Fibroblast of pulmonary artery (primary cell): ENCODE data around the gene DNAH1.
A peak's percentile ranks its signal among the peaks of the same experiment; 100 is the strongest.

Source experiments
- DNase-seq: peaks from one replicate; pipeline ENCODE4 v3.0.0-alpha.2; 2010; ENCODE audit warnings: low read depth
- H3K4me3 ChIP-seq: replicated peaks from 2 replicates; pipeline ENCODE4 v1.5.1; 2011; ENCODE audit warnings: low read depth, mild to moderate bottlenecking, control low read depth, low read length, moderate library complexity
- TF ChIP-seq, protein P1 (sequence below): IDR thresholded peaks from 2 replicates; pipeline ENCODE4 v1.5.1; 2011; ENCODE audit warnings: mild to moderate bottlenecking, control low read depth, low read length, inconsistent platforms; ENCODE audit errors: missing control alignments

DNAH1 gene

GRCh38 chr3:52367891-52368880 lies 52.1 kb downstream of the DNAH1 start:
- DNase-seq, result peak; percentile 21
- H3K4me3 ChIP-seq, result no peak overlapping the region
- TF ChIP-seq, protein P1, sequence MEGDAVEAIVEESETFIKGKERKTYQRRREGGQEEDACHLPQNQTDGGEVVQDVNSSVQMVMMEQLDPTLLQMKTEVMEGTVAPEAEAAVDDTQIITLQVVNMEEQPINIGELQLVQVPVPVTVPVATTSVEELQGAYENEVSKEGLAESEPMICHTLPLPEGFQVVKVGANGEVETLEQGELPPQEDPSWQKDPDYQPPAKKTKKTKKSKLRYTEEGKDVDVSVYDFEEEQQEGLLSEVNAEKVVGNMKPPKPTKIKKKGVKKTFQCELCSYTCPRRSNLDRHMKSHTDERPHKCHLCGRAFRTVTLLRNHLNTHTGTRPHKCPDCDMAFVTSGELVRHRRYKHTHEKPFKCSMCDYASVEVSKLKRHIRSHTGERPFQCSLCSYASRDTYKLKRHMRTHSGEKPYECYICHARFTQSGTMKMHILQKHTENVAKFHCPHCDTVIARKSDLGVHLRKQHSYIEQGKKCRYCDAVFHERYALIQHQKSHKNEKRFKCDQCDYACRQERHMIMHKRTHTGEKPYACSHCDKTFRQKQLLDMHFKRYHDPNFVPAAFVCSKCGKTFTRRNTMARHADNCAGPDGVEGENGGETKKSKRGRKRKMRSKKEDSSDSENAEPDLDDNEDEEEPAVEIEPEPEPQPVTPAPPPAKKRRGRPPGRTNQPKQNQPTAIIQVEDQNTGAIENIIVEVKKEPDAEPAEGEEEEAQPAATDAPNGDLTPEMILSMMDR, result no peak

DNA sequence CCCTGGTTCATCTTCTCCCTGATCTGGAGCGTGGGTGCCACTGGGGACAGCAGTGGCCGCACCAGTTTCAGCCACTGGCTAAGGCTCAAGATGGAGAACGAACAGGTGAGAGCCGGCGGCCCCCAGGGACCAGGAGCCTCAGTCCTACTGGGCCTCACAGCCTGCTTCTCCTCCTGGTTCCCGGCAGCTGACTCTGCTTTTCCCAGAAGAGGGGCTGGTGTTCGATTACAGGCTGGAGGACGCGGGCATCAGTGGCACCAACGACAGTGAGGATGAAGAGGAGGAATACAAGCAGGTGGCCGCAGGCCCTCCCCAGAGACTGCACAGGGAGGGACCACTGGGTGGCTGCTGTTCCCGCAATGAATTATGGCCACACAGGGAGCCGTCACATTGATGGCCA lies 54.4 kb downstream of the DNAH1 start:
- H3K4me3 ChIP-seq, result no peak overlapping the region
- TF ChIP-seq, protein P1, result no peak

GRCh38 chr3:52372822-52373504 lies 56.8 kb downstream of the DNAH1 start:
- no peak for DNase-seq
- TF ChIP-seq, protein P1, result no peak
- no peak overlapping the region for H3K4me3 ChIP-seq

More for the DNA sequence above, 54.4 kb downstream of the DNAH1 start:
- DNase-seq, result no peak

DNA sequence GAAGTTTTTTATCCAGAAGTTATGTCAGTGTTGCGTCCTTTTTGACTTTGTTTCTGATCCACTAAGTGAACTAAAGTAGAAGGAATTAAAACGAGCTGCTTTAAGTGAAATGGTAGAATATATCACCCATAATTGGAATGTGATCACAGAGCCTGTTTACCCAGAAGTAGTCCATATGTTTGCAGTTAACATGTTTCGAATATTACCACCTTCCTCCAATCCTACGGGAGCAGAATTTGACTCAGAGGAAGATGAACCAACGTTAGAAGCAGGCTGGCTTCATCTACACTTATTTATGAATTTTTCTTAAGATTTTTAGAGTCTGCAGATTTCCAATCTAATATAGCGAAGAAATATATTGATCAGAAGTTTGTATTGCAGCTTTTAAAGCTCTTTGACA lies 57.6 kb downstream of the DNAH1 start:
- H3K4me3 ChIP-seq, result no peak overlapping the region
- TF ChIP-seq, protein P1, result no peak
- no peak for DNase-seq

DNA sequence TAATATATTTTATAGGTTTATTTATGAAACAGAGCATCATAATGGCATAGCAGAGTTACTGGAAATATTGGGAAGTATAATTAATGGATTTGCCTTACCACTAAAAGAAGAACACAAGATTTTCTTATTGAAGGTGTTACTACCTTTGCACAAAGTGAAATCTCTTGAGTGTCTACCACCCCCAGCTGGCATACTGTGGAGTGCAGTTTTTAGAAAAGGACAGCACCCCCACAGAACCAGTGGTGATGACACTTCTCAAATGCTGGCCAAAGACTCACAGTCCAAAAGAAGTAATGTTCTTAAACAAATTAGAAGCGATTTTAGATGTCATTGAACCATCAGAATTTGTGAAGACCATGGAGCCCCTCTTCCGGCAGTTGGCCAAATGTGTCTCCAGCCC lies 58.1 kb downstream of the DNAH1 start:
- TF ChIP-seq, protein P1, result no peak
- no peak for DNase-seq
- H3K4me3 ChIP-seq, result no peak overlapping the region

DNA sequence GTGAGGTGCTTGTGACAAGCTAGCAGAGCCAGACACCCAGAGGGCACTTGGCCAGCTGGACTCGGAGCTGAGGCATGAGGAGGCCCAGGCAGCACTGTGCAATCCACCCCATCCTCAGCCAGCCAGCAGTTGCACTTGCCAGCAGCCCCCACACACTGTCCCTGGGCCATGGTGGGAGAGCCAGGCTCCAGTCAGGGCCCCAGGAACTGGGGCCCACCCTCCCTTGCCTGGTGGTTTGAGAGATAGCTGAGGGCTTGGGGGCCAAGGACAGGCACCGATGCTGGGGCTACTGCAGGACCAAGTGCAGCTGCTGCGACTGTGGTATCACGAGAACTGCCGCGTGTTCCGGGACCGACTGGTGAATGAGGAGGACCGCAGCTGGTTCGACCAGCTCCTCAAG lies 63.5 kb downstream of the DNAH1 start:
- no peak for DNase-seq
- TF ChIP-seq, protein P1, result no peak

More for the DNA sequence above, 63.5 kb downstream of the DNAH1 start:
- no peak overlapping the region for H3K4me3 ChIP-seq
